A673 (cell line): ENCODE measurements around the gene ADAMTS8. TPM values are rescaled to one million over a fixed set of nuclear protein-coding genes. Genes with fewer than 3 reads are reported as not detected.

Experiments used
- BruUV-seq: library from RNA; stranded (reverse); fragments of 400-500 nt; replicated peaks from 2 replicates; lab custom pipeline; 2021; lab: Mats Ljungman, UMichigan
- CTCF ChIA-PET: fragments of 300-600 bp; sonication (Branson Sonifier 250); formaldehyde crosslinking; loops from one replicate; lab custom pipeline; 2022; ENCODE audit warnings: antibody characterized with exemption; lab: Charles Lee
- POLR2A ChIA-PET: fragments of 300-600 bp; sonication (Branson Sonifier 250); formaldehyde crosslinking; loops from one replicate; lab custom pipeline; 2022; ENCODE audit warnings: antibody characterized with exemption; ENCODE audit not compliant: low non-redundant PET; lab: Charles Lee
- DNase-seq: peaks from one replicate; pipeline ENCODE4 v3.0.0-alpha.2; 2015; ENCODE audit warnings: low spot score
- H3K27ac ChIP-seq: fragments of 200-600 bp; sonication (generic); 2 replicates; pipeline ENCODE4 v1.5.1; 2016; ENCODE audit warnings: mixed run types, low read depth, mild to moderate bottlenecking, mixed read lengths, antibody characterized with exemption, low read length; ENCODE audit not compliant: poor library complexity, severe bottlenecking
- H3K27me3 ChIP-seq: fragments of 200-600 bp; sonication (generic); replicated peaks from 2 replicates; pipeline ENCODE4 v1.6.1; 2017; ENCODE audit warnings: mixed run types, low read depth, mild to moderate bottlenecking, mixed read lengths, antibody characterized with exemption, low read length; ENCODE audit not compliant: insufficient read depth, poor library complexity
- H3K36me3 ChIP-seq: fragments of 200-600 bp; sonication (generic); 2 replicates; pipeline ENCODE4 v1.6.1; 2016; ENCODE audit warnings: mixed run types, mild to moderate bottlenecking, mixed read lengths, antibody characterized with exemption, low read length; ENCODE audit not compliant: insufficient read depth, poor library complexity, severe bottlenecking
- H3K4me1 ChIP-seq: fragments of 200-600 bp; sonication (generic); 2 replicates; pipeline ENCODE4 v1.6.1; 2017; ENCODE audit warnings: mixed run types, mild to moderate bottlenecking, mixed read lengths, antibody characterized with exemption, low read length; ENCODE audit not compliant: insufficient read depth, poor library complexity, severe bottlenecking
- H3K4me3 ChIP-seq: fragments of 200-600 bp; sonication (generic); 2 replicates; pipeline ENCODE4 v1.5.1; 2016; ENCODE audit warnings: low read depth, mixed run types, mild to moderate bottlenecking, mixed read lengths, low read length; ENCODE audit not compliant: poor library complexity, severe bottlenecking
- H3K9me3 ChIP-seq: fragments of 200-600 bp; sonication (generic); 2 replicates; pipeline ENCODE4 v1.6.1; 2016; ENCODE audit warnings: mixed run types, low read depth, mild to moderate bottlenecking, mixed read lengths, antibody characterized with exemption, low read length; ENCODE audit not compliant: poor library complexity, severe bottlenecking
- EZH2 ChIP-seq: fragments of 200-600 bp; sonication (generic); IDR thresholded peaks from 2 replicates; pipeline ENCODE4 v1.6.1; 2017; ENCODE audit warnings: borderline replicate concordance, low read depth, mild to moderate bottlenecking, mixed read lengths, antibody characterized with exemption, low read length; ENCODE audit not compliant: poor library complexity, severe bottlenecking
- intact Hi-C: fragments of 100-400 bp; cut with micrococcal nuclease; formaldehyde crosslinking; loops from one replicate; pipeline ENCODE4 v1.10.0; 2022; ENCODE audit not compliant: unreplicated experiment
- total RNA-seq: library from RNA; stranded (reverse); gene quantifications from 2 replicates; pipeline ENCODE4 v1.2.3, GENCODE V29; 2021
- TF ChIP-seq, protein P1 (sequence below): fragments of 300-800, 200-600 bp; sonication (generic); conservative IDR thresholded peaks from 2 replicates; pipeline ENCODE4 v1.5.1; 2017; ENCODE audit warnings: low read depth, mild to moderate bottlenecking, antibody characterized with exemption, low read length, moderate library complexity, mixed read lengths

Gene ADAMTS8
- total RNA-seq, 1 experiment from 2014 or later: not detected

DNA sequence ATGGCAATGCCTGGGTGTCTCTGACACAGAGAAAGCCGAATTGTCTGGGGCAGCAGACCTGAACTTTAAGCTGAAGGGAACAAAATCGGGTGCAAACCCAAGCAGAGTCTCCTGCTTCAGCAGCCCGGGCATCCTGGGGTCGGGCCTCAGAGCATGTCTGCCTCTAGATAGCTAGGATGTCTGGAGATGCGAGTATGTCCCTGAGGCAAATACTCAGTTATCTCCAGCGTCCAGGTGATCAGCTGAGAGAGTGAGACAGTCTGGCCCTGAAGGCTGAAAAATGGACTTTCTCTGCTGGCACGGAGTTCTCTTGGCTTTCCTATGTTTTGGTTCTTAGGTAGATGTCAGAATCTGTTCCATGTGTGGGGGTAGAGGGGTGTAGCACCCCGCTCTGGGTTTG, 3.3 kb downstream of the ADAMTS8 start:
- no peak overlapping the region for H3K4me3 ChIP-seq
- no peak overlapping the region for H3K27ac ChIP-seq
- no peaks in the 10 kb centered on the region for H3K9me3 ChIP-seq
- ChIA-PET POLR2A (no interaction called here), CTCF (interaction anchor here (0.7 to 1.1 kb wide), 2 partner anchors 114 to 212 kb away, joined by 3 to 5 read pairs; no protein-coding TSS in a partner anchor)
- intact Hi-C loops: loop anchor here (5.0 kb wide), 1 partner anchor 638 kb away; no protein-coding TSS in a partner anchor
- DNase-seq: no peak
- H3K27me3 ChIP-seq: peaks cover 98% of the 10 kb centered on the region
- BruUV-seq: no TSS peak
- TF ChIP-seq EZH2: no peak
- TF ChIP-seq, protein P1, sequence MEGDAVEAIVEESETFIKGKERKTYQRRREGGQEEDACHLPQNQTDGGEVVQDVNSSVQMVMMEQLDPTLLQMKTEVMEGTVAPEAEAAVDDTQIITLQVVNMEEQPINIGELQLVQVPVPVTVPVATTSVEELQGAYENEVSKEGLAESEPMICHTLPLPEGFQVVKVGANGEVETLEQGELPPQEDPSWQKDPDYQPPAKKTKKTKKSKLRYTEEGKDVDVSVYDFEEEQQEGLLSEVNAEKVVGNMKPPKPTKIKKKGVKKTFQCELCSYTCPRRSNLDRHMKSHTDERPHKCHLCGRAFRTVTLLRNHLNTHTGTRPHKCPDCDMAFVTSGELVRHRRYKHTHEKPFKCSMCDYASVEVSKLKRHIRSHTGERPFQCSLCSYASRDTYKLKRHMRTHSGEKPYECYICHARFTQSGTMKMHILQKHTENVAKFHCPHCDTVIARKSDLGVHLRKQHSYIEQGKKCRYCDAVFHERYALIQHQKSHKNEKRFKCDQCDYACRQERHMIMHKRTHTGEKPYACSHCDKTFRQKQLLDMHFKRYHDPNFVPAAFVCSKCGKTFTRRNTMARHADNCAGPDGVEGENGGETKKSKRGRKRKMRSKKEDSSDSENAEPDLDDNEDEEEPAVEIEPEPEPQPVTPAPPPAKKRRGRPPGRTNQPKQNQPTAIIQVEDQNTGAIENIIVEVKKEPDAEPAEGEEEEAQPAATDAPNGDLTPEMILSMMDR: no peak
- H3K4me1 ChIP-seq: peaks cover 10% of the 10 kb centered on the region
- H3K36me3 ChIP-seq: no peaks in the 10 kb centered on the region

DNA sequence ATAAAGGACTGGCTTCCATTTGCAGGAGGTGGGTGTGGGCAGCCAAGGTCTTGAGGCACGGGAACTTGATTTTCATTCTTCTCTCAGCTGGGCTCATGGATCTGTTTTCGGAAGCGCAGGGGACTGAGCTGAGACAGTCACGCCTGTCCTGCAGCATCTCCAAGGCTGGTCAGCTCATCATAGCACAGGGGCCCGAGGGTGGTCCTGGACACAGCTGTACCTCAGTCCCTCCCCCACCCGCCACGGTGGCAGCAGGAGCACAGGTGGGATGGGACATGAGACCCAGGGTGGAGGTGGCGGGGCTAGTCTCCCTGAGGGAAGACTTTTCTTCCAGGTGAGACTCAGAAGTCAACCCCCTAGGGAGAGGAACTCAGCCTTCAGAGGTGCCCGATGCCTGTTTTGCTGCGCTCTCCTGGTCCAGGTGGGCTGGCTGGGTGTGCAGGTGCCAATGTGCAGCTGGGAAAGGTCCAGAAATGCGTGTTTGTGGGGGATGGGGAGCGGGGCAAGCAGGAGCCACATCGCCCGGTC, 3.7 kb downstream of the ADAMTS8 start:
- CTCF ChIA-PET: interaction anchor here (0.7 kb wide), 1 partner anchor 182 kb away, joined by 3 read pairs; no protein-coding TSS in a partner anchor
- intact Hi-C loops: loop anchor here (5.0 kb wide), 1 partner anchor 637 kb away; no protein-coding TSS in a partner anchor
- BruUV-seq: no TSS peak
- Histone ChIP-seq H3K27me3 (peaks cover 94% of the 10 kb centered on the region), H3K4me3 (no peak overlapping the region), H3K4me1 (peaks cover 10% of the 10 kb centered on the region), H3K36me3 (no peaks in the 10 kb centered on the region), H3K27ac (no peak overlapping the region), H3K9me3 (no peaks in the 10 kb centered on the region)
- DNase-seq: no peak
- POLR2A ChIA-PET: no interaction called here
- TF ChIP-seq, protein P1: no peak
- no peak for TF ChIP-seq EZH2

DNA sequence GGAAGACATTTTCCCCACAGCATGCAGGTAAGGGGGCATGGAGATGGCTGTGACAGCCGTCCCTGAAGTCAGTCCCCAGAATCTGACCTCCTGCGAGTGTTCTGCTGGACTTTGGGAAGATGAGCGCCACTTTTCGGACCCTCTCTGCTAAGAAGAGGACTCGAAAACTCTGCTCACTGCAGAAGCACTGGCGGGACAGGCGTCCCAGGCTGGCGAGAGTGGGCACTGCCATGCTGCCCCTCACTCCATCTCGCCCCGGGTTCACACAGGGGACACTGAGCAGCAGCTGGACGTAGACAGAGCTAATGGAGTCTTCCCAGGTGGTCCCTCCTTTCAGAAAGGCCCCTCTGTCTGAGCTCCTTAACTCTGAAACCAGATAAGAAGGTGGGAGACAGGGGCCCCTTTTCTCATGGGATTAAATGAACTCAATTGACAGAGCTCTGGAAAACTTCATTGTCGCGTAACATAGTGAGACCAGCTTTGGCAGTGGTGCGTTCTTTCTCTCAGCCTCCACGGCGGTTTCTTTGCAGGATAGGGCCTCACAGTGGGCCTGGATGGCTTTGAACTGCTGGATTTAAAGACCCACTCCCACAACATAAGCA, 4.8 kb downstream of the ADAMTS8 start:
- Histone ChIP-seq H3K4me1 (peaks cover 10% of the 10 kb centered on the region), H3K36me3 (no peaks in the 10 kb centered on the region), H3K27ac (no peak overlapping the region), H3K4me3 (no peak overlapping the region), H3K9me3 (no peaks in the 10 kb centered on the region), H3K27me3 (peaks cover 83% of the 10 kb centered on the region)
- TF ChIP-seq EZH2: no peak
- TF ChIP-seq, protein P1: no peak
- no peak for DNase-seq
- ChIA-PET CTCF (no interaction called here), POLR2A (no interaction called here)
- BruUV-seq: no TSS peak
- intact Hi-C loops: no loop called here
